Psoas muscle (tissue), 8 donors: ENCODE data around the gene C1QL3. TPM values are rescaled to one million over a fixed set of nuclear protein-coding genes. Genes with fewer than 3 reads are reported as not detected.

ENCODE experiments used
- ATAC-seq, 4 donors: fragments of 200-7000 bp; cut with Tn5 transposase; one replicate each; pipeline ENCODE4 v1.9.1; 2020; ENCODE audit warnings: moderate library complexity in 3 of 4, mild to moderate bottlenecking in 2 of 4
- DNase-seq, 2 donors: peaks; one replicate each; pipeline ENCODE4 v3.0.0-alpha.2; 2020
- H3K27ac ChIP-seq: fragments of 200-600 bp; one replicate; pipeline ENCODE4 v1.8.0; 2022
- H3K27me3 ChIP-seq, 3 donors: fragments of 200-600 bp in 1 of 3; one replicate each; pipeline versions ENCODE4 v1.6.1 to v1.8.0; 2013 to 2022; ENCODE audit warnings: low read length in 2 of 3, mild to moderate bottlenecking in 2 of 3, moderate library complexity in 1 of 3; ENCODE audit not compliant: insufficient read depth in 3 of 3
- H3K36me3 ChIP-seq, 2 donors: fragments of 200-600 bp in 1 of 2; one replicate each; pipeline versions ENCODE4 v1.6.1 to v1.8.0; 2013 to 2022; ENCODE audit warnings: low read depth in 1 of 2, mild to moderate bottlenecking in 1 of 2, moderate library complexity in 1 of 2; ENCODE audit not compliant: insufficient read depth in 1 of 2
- H3K4me1 ChIP-seq: fragments of 200-600 bp; one replicate; pipeline ENCODE4 v1.8.0; 2022
- H3K4me3 ChIP-seq: fragments of 200-600 bp; one replicate; pipeline ENCODE4 v1.8.0; 2022; ENCODE audit warnings: mild to moderate bottlenecking
- H3K9me3 ChIP-seq: fragments of 200-600 bp; one replicate; pipeline ENCODE4 v1.8.0; 2022
- CTCF ChIP-seq: fragments of 200-600 bp; IDR thresholded peaks from one replicate; pipeline ENCODE4 v1.8.0; 2022; ENCODE audit warnings: antibody characterized with exemption
- WGBS, 3 donors: extraction: QIAGEN DNeasy Blood & Tissue Kit; methylation state at CpG; one replicate each; pipeline versions ENCODE4 v1.1.6 to v1.1.7; 2013; 5-methylcytosine and 5-hydroxymethylcytosine counted together
- intact Hi-C, 2 donors: fragments of 100-400 bp; cut with DNase I; formaldehyde crosslinking; loops; one replicate each; pipeline versions ENCODE4 v1.11.0 to v1.14.2; 2022
- polyA plus RNA-seq, 3 donors: library from polyadenylated mRNA; stranded (reverse); fragments of 200-250 nt; gene quantifications; one replicate each; pipeline ENCODE4 v1.2.3, GENCODE V29; 2013
- total RNA-seq, 4 donors: library from RNA; stranded (reverse); fragmentation: NEBNext Ultra II Directional in 2 of 4; extraction: Animal tissue kit (Norgen Biotek cat#: 25700) in 2 of 4; gene quantifications; one replicate each; pipeline versions ENCODE4 v1.2.1 to v1.2.4, GENCODE V29; 2021 to 2023
- donor health status: healthy with polysubstance abuse.
- donor health status: DM: no; HTN: no; CAD: no; lungs with moderate emphysema.
- donor health status: Bipolar disorder and iron deficiency.
- donor health status: healthy.
- donor health status: DM: yes; HTN: yes; CAD: no.
- donor health status: DM: no; HTN: no; CAD: no.
- donor health status: DM: no; HTN: no; CAD: no.
- donor health status: DM: yes; HTN: yes; CAD: no.

The C1QL3 gene
- total and polyA plus RNA-seq, 7 donors = 0.04 to 0.08 TPM; not detected in 5

DNA sequence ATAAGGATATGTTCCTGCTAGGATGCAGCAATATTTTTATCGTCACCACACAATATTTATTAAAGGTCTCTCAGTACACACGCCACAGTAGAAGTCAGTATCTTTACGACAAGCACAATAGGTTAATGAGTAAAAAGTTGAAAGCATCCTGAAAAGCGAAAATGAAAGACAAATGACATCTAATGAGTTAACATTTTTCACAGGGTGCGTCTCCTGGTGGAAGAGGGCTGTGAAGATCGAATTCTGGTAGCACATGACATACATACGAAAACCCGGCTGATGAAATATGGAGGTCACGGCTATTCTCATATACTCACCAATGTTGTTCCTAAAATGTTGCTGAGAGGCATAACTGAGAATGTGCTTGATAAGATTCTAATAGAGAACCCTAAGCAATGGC lies 10.8 kb downstream of the C1QL3 start:
- ATAC-seq = no peak
- H3K36me3 ChIP-seq = peaks cover 6 to 15% of the 10 kb centered on the region in 2 donors
- no peaks in the 10 kb centered on the region for H3K4me1 ChIP-seq
- H3K4me3 ChIP-seq = no peak overlapping the region
- TF ChIP-seq CTCF = no peak
- DNase-seq = no peak
- no peaks in the 10 kb centered on the region for H3K27me3 ChIP-seq
- no peaks in the 10 kb centered on the region for H3K9me3 ChIP-seq
- 87 to 91% (median 88%) methylated on average over 9 of the region's 9 CpGs for WGBS, 3 donors
- intact Hi-C loops = no loop called here
- H3K27ac ChIP-seq = no peak overlapping the region

GRCh38 chr10:16509996-16510395 lies 11.7 kb downstream of the C1QL3 start:
- H3K4me1 ChIP-seq = no peaks in the 10 kb centered on the region
- H3K9me3 ChIP-seq = no peaks in the 10 kb centered on the region
- ATAC-seq = no peak
- H3K27ac ChIP-seq = no peak overlapping the region
- intact Hi-C loops = no loop called here
- H3K36me3 ChIP-seq = peaks cover 6 to 21% of the 10 kb centered on the region in 2 donors
- no peaks in the 10 kb centered on the region for H3K27me3 ChIP-seq
- WGBS, 3 donors = 73 to 76% (median 76%) methylated on average over 5 of the region's 5 CpGs
- H3K4me3 ChIP-seq = no peak overlapping the region
- TF ChIP-seq CTCF = no peak
- DNase-seq = no peak

- Histone ChIP-seq H3K36me3 (peaks cover 6 to 7% of the 10 kb centered on the region in 2 donors), H3K27ac (no peak overlapping the region), H3K4me3 (no peak overlapping the region), H3K4me1 (no peaks in the 10 kb centered on the region), H3K9me3 (no peaks in the 10 kb centered on the region), H3K27me3 (no peaks in the 10 kb centered on the region)
- no peak for TF ChIP-seq CTCF
- ATAC-seq (no peak), DNase-seq (no peak)
- intact Hi-C loops = no loop called here
- 88 to 98% (median 88%) methylated on average over 1 of the region's 1 CpG for WGBS, 3 donors
These were observed 16.5 kb downstream of the C1QL3 start for GRCh38 chr10:16505161-16505560.

- TF ChIP-seq CTCF = no peak
- Histone ChIP-seq H3K27me3 (no peaks in the 10 kb centered on the region), H3K36me3 (no peaks in the 10 kb centered on the region), H3K27ac (no peak overlapping the region), H3K4me3 (no peak overlapping the region), H3K9me3 (no peaks in the 10 kb centered on the region), H3K4me1 (no peaks in the 10 kb centered on the region)
- DNase-seq = no peak
- WGBS, 3 donors = 95 to 97% (median 96%) methylated on average over 4 of the region's 4 CpGs
- ATAC-seq = no peak
- intact Hi-C loops = no loop called here
These were observed 23.8 kb downstream of the C1QL3 start for GRCh38 chr10:16497911-16498310.

DNA sequence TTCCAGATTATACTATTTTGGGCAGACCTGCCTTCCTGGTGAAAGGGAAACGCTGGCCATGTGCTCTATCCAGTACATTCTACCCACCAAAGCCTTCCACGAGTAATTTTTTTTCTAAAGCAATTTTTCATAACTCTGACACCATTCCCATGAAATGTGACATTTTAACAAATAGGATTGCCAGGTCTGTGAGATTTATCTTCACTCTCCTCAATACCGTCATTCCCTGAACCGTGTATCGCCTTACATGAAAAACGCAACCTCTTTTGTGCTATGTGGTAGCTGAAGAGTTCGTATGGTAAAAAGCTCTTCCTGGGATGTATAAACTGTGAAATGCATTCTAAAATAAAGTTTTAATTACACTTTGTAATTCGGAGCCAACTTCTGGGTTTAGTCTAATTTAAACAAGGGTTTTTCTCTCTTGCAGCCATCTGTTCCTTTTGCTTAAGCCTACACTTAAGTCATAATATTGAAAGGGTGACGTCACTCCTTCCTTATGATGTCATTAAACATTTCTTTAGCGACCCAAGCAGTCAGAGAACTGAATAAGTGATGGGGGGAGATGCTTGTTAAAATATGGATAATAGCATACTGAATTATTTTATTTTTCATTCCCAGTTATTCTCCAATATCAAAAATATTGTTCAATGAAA lies 27.7 kb downstream of the C1QL3 start:
- H3K4me3 ChIP-seq = no peak overlapping the region
- H3K4me1 ChIP-seq = no peaks in the 10 kb centered on the region
- intact Hi-C loops = no loop called here
- peaks cover under 1 to 5% of the 10 kb centered on the region in 2 donors for H3K36me3 ChIP-seq
- WGBS, 3 donors = 73 to 78% (median 77%) methylated on average over 10 of the region's 10 CpGs
- no peak for ATAC-seq
- TF ChIP-seq CTCF = no peak
- no peaks in the 10 kb centered on the region for H3K9me3 ChIP-seq
- DNase-seq = no peak
- H3K27me3 ChIP-seq = no peaks in the 10 kb centered on the region
- H3K27ac ChIP-seq = no peak overlapping the region
